Ishikawa (cell line): Measurements from ENCODE around the gene DNAH6.

ENCODE experiments used
- CEBPB ChIP-seq: IDR thresholded peaks from 2 replicates; pipeline ENCODE4 v1.6.1; 2012
- CREB1 ChIP-seq: IDR thresholded peaks from 2 replicates; pipeline ENCODE4 v1.6.1; 2012; ENCODE audit warnings: low read depth
- EGR1 ChIP-seq: IDR thresholded peaks from 2 replicates; pipeline ENCODE4 v1.6.1; 2012
- EP300 ChIP-seq: IDR thresholded peaks from 2 replicates; pipeline ENCODE4 v1.6.1; 2012; ENCODE audit warnings: borderline replicate concordance
- FOXM1 ChIP-seq: IDR thresholded peaks from 2 replicates; pipeline ENCODE4 v1.6.1; 2012; ENCODE audit warnings: low read depth, borderline replicate concordance
- NFIC ChIP-seq: IDR thresholded peaks from 2 replicates; pipeline ENCODE4 v1.6.1; 2012
- RAD21 ChIP-seq: IDR thresholded peaks from 2 replicates; pipeline ENCODE4 v1.6.1; 2012; ENCODE audit warnings: low read depth
- TAF1 ChIP-seq: IDR thresholded peaks from 2 replicates; pipeline ENCODE4 v1.6.1; 2012; ENCODE audit warnings: low read depth, mild to moderate bottlenecking
- TCF12 ChIP-seq: IDR thresholded peaks from 2 replicates; pipeline ENCODE4 v1.6.1; 2012; ENCODE audit warnings: low read depth
- TEAD4 ChIP-seq: IDR thresholded peaks from 2 replicates; pipeline ENCODE4 v1.6.1; 2012
- YY1 ChIP-seq: IDR thresholded peaks from 2 replicates; pipeline ENCODE4 v1.6.1; 2012; ENCODE audit warnings: low read depth
- ZBTB7A ChIP-seq: IDR thresholded peaks from 2 replicates; pipeline ENCODE4 v1.6.1; 2012; ENCODE audit warnings: low read depth
- TF ChIP-seq, protein P1 (sequence below): IDR thresholded peaks from 2 replicates; pipeline ENCODE4 v1.6.1; 2012; ENCODE audit warnings: low read depth, mild to moderate bottlenecking
- TF ChIP-seq, protein P2 (sequence below): IDR thresholded peaks from 2 replicates; pipeline ENCODE4 v1.6.1; 2012
- TF ChIP-seq, protein P3 (sequence below): IDR thresholded peaks from 2 replicates; pipeline ENCODE4 v1.6.1; 2012

DNAH6 gene

DNA sequence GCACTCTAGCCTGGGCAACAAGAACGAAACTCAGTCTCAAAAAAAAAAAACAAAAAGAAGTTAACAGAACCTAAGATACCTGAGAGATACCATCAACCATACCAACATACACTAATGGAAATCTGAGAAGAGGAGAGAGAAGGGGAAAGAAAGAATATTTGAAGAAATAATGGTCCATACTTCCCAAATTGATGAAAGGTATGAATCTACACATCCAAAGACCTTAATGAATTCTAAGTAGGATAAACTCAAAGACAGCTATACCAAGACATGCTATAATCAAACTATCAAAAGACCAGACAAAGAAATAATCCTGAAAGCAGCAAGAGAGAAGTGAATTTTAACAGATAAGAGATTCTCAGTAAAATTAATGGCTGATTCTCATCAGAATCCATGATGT is 255.0 kb downstream of the DNAH6 start:
- TF ChIP-seq TAF1: no peak

DNA sequence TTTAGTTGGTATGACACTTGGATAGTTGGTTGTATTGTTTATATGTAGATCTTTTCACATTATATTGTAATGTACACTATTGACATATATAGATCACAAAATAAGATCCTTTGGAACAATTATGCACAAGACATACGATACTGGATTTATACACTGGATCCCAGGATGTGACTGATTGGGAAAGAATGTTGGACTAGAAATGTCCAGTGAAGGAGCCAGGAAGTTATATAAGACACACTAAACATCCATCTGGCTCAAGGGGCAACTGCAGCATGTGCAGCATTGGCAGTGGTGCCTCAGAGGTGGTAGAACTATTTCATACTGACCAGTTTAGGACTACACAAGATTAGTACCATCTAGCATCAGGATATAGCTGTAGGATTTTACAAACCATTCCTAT is 259.7 kb downstream of the DNAH6 start:
- TF ChIP-seq CEBPB (no peak), TAF1 (no peak), NFIC (no peak), ZBTB7A (no peak), YY1 (no peak), TCF12 (no peak), FOXM1 (no peak), TEAD4 (no peak), RAD21 (no peak)
- TF ChIP-seq, protein P1, sequence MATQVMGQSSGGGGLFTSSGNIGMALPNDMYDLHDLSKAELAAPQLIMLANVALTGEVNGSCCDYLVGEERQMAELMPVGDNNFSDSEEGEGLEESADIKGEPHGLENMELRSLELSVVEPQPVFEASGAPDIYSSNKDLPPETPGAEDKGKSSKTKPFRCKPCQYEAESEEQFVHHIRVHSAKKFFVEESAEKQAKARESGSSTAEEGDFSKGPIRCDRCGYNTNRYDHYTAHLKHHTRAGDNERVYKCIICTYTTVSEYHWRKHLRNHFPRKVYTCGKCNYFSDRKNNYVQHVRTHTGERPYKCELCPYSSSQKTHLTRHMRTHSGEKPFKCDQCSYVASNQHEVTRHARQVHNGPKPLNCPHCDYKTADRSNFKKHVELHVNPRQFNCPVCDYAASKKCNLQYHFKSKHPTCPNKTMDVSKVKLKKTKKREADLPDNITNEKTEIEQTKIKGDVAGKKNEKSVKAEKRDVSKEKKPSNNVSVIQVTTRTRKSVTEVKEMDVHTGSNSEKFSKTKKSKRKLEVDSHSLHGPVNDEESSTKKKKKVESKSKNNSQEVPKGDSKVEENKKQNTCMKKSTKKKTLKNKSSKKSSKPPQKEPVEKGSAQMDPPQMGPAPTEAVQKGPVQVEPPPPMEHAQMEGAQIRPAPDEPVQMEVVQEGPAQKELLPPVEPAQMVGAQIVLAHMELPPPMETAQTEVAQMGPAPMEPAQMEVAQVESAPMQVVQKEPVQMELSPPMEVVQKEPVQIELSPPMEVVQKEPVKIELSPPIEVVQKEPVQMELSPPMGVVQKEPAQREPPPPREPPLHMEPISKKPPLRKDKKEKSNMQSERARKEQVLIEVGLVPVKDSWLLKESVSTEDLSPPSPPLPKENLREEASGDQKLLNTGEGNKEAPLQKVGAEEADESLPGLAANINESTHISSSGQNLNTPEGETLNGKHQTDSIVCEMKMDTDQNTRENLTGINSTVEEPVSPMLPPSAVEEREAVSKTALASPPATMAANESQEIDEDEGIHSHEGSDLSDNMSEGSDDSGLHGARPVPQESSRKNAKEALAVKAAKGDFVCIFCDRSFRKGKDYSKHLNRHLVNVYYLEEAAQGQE: no peak
- TF ChIP-seq, protein P2, sequence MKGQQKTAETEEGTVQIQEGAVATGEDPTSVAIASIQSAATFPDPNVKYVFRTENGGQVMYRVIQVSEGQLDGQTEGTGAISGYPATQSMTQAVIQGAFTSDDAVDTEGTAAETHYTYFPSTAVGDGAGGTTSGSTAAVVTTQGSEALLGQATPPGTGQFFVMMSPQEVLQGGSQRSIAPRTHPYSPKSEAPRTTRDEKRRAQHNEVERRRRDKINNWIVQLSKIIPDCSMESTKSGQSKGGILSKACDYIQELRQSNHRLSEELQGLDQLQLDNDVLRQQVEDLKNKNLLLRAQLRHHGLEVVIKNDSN: no peak
- TF ChIP-seq, protein P3, sequence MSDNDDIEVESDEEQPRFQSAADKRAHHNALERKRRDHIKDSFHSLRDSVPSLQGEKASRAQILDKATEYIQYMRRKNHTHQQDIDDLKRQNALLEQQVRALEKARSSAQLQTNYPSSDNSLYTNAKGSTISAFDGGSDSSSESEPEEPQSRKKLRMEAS: no peak

DNA sequence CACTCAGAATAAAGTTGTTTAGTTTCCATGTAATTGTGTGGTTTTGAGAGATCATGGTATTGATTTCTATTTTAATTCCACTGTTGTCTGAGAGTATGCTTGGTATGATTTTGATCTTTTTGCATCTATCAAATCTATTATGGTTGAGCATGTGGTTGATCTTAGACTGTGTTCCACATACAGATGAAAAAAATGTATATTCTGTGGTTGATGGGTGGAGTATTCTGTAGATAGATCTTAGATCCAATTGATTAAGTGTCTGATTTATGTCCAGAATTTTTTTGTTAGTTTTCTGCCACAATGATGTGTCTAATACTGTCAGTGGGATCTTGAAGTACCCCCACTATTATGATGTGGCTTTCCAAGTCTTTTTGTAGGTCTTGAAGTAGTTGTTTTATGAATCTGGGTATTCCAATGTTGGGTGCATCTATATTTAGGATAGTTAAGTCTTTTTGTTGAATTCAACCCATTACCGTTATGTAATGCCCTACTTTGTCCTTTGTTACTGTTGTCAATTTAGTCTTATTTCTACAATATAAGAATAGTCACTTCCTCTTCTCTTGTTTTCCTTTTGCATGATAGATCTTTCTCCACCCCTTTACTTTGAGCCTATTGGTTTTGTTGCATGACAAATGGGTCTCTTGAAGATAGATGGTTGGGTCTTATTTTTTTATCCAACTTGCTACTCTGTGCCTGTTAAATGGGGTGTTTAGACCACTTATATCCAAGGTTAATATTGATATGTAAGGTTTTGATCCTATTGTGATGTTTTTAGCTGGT is 262.8 kb downstream of the DNAH6 start:
- no peak for TF ChIP-seq EGR1
- no peak for TF ChIP-seq RAD21
- TF ChIP-seq, protein P2: no peak
- TF ChIP-seq CREB1: no peak
- TF ChIP-seq YY1: no peak
- TF ChIP-seq CEBPB: no peak
- no peak for TF ChIP-seq TEAD4
- TF ChIP-seq TCF12: no peak
- no peak for TF ChIP-seq ZBTB7A
- no peak for TF ChIP-seq FOXM1
- no peak for TF ChIP-seq TAF1
- TF ChIP-seq EP300: no peak
- TF ChIP-seq, protein P1: no peak
- TF ChIP-seq NFIC: no peak
- TF ChIP-seq, protein P3: no peak

GRCh38 chr2:84779781-84780180 is 263.5 kb downstream of the DNAH6 start:
- TF ChIP-seq CEBPB: no peak
- TF ChIP-seq TCF12: no peak
- TF ChIP-seq, protein P1: no peak
- TF ChIP-seq TEAD4: no peak
- no peak for TF ChIP-seq CREB1
